Measurements from ENCODE around the gene RIMBP2. TPM values are rescaled to one million over a fixed set of nuclear protein-coding genes. Genes with fewer than 3 reads are reported as not detected.

RIMBP2 gene
- total and polyA plus RNA-seq, 2 experiments from 2014 or later = 0.31 to 0.37 TPM

DNA sequence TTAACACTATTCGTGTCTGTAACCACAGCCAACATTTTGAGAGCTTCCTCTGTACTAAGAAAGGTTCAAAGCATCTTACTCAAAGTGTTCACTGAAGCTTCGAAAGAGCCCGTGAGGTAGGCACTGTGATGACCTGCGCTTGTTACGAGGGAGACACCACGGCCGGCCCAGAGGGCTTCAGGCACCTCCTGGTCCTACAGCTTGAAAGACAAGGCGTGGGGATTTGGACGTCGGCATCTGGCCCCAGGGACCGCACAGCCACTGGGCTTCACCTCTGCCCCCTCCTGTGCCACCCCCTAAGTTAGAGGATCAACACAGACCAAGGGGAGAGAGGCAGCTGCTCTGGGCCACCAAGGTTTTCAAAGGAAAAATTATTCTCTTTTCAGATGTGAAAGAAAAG, 75.6 kb downstream of the RIMBP2 start:
- H4K20me1 ChIP-seq (replicated peaks; ENCODE audit: insufficient read depth) = no peaks in the 10 kb centered on the region
- H3K9me2 ChIP-seq (ENCODE audit: insufficient read depth) = no peaks in the 10 kb centered on the region
- H3K4me2 ChIP-seq = no peak overlapping the region
- H3K4me1 ChIP-seq (ENCODE audit: insufficient read depth) = no peaks in the 10 kb centered on the region
- ATAC-seq = no peak
- Mint-ChIP-seq H3K27me3 (ENCODE audit: insufficient read depth, low read depth, poor library complexity) (peaks cover 6% of the 10 kb centered on the region), H3K4me3 (no peak overlapping the region), H3K27ac (no peak overlapping the region), H3K9me3 (peaks cover 88% of the 10 kb centered on the region), H3K4me1 (no peaks in the 10 kb centered on the region), H3K36me3 (ENCODE audit: low read depth) (peaks cover 18% of the 10 kb centered on the region; the same call in 2 of the 3 replicates)
- no peak overlapping the region for H2AFZ ChIP-seq
- no peaks in the 10 kb centered on the region for H3F3A ChIP-seq (replicated peaks; ENCODE audit: low read depth)
- H3K4me3 ChIP-seq = no peak overlapping the region
- TF ChIP-seq ZNF331 (CRISPR knock-in tag; IDR thresholded peaks at IDR 0.05; ENCODE audit: low read depth) = no peak
- TF ChIP-seq, protein P1, sequence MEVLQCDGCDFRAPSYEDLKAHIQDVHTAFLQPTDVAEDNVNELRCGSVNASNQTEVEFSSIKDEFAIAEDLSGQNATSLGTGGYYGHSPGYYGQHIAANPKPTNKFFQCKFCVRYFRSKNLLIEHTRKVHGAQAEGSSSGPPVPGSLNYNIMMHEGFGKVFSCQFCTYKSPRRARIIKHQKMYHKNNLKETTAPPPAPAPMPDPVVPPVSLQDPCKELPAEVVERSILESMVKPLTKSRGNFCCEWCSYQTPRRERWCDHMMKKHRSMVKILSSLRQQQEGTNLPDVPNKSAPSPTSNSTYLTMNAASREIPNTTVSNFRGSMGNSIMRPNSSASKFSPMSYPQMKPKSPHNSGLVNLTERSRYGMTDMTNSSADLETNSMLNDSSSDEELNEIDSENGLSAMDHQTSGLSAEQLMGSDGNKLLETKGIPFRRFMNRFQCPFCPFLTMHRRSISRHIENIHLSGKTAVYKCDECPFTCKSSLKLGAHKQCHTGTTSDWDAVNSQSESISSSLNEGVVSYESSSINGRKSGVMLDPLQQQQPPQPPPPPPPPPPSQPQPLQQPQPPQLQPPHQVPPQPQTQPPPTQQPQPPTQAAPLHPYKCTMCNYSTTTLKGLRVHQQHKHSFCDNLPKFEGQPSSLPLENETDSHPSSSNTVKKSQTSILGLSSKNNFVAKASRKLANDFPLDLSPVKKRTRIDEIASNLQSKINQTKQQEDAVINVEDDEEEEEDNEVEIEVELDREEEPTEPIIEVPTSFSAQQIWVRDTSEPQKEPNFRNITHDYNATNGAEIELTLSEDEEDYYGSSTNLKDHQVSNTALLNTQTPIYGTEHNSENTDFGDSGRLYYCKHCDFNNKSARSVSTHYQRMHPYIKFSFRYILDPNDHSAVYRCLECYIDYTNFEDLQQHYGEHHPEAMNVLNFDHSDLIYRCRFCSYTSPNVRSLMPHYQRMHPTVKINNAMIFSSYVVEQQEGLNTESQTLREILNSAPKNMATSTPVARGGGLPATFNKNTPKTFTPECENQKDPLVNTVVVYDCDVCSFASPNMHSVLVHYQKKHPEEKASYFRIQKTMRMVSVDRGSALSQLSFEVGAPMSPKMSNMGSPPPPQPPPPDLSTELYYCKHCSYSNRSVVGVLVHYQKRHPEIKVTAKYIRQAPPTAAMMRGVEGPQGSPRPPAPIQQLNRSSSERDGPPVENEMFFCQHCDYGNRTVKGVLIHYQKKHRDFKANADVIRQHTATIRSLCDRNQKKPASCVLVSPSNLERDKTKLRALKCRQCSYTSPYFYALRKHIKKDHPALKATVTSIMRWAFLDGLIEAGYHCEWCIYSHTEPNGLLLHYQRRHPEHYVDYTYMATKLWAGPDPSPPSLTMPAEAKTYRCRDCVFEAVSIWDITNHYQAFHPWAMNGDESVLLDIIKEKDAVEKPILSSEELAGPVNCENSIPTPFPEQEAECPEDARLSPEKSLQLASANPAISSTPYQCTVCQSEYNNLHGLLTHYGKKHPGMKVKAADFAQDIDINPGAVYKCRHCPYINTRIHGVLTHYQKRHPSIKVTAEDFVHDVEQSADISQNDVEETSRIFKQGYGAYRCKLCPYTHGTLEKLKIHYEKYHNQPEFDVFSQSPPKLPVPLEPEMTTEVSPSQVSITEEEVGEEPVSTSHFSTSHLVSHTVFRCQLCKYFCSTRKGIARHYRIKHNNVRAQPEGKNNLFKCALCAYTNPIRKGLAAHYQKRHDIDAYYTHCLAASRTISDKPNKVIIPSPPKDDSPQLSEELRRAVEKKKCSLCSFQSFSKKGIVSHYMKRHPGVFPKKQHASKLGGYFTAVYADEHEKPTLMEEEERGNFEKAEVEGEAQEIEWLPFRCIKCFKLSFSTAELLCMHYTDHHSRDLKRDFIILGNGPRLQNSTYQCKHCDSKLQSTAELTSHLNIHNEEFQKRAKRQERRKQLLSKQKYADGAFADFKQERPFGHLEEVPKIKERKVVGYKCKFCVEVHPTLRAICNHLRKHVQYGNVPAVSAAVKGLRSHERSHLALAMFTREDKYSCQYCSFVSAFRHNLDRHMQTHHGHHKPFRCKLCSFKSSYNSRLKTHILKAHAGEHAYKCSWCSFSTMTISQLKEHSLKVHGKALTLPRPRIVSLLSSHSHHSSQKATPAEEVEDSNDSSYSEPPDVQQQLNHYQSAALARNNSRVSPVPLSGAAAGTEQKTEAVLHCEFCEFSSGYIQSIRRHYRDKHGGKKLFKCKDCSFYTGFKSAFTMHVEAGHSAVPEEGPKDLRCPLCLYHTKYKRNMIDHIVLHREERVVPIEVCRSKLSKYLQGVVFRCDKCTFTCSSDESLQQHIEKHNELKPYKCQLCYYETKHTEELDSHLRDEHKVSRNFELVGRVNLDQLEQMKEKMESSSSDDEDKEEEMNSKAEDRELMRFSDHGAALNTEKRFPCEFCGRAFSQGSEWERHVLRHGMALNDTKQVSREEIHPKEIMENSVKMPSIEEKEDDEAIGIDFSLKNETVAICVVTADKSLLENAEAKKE (CRISPR knock-in tag; IDR thresholded peaks at IDR 0.05) = no peak
- TF ChIP-seq EZH2 (IDR thresholded peaks at IDR 0.05; ENCODE audit: low read depth, unreplicated experiment) = no peak
- no peak for TF ChIP-seq NANOG (IDR thresholded peaks at IDR 0.05; ENCODE audit: borderline replicate concordance)
- TF ChIP-seq, protein P2, sequence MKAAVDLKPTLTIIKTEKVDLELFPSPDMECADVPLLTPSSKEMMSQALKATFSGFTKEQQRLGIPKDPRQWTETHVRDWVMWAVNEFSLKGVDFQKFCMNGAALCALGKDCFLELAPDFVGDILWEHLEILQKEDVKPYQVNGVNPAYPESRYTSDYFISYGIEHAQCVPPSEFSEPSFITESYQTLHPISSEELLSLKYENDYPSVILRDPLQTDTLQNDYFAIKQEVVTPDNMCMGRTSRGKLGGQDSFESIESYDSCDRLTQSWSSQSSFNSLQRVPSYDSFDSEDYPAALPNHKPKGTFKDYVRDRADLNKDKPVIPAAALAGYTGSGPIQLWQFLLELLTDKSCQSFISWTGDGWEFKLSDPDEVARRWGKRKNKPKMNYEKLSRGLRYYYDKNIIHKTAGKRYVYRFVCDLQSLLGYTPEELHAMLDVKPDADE (IDR thresholded peaks at IDR 0.05) = no peak
- TF ChIP-seq CREB1 (CRISPR knock-in tag; IDR thresholded peaks at IDR 0.05; ENCODE audit: low read depth) = no peak
- TF ChIP-seq, protein P3, sequence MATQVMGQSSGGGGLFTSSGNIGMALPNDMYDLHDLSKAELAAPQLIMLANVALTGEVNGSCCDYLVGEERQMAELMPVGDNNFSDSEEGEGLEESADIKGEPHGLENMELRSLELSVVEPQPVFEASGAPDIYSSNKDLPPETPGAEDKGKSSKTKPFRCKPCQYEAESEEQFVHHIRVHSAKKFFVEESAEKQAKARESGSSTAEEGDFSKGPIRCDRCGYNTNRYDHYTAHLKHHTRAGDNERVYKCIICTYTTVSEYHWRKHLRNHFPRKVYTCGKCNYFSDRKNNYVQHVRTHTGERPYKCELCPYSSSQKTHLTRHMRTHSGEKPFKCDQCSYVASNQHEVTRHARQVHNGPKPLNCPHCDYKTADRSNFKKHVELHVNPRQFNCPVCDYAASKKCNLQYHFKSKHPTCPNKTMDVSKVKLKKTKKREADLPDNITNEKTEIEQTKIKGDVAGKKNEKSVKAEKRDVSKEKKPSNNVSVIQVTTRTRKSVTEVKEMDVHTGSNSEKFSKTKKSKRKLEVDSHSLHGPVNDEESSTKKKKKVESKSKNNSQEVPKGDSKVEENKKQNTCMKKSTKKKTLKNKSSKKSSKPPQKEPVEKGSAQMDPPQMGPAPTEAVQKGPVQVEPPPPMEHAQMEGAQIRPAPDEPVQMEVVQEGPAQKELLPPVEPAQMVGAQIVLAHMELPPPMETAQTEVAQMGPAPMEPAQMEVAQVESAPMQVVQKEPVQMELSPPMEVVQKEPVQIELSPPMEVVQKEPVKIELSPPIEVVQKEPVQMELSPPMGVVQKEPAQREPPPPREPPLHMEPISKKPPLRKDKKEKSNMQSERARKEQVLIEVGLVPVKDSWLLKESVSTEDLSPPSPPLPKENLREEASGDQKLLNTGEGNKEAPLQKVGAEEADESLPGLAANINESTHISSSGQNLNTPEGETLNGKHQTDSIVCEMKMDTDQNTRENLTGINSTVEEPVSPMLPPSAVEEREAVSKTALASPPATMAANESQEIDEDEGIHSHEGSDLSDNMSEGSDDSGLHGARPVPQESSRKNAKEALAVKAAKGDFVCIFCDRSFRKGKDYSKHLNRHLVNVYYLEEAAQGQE (IDR thresholded peaks at IDR 0.05; ENCODE audit: unreplicated experiment) = no peak
- TF ChIP-seq POLR2AphosphoS5 (IDR thresholded peaks at IDR 0.05; ENCODE audit: low read depth) = no peak
- no peak for TF ChIP-seq ZNF114 (CRISPR knock-in tag; IDR thresholded peaks at IDR 0.05)
- TF ChIP-seq, protein P4, sequence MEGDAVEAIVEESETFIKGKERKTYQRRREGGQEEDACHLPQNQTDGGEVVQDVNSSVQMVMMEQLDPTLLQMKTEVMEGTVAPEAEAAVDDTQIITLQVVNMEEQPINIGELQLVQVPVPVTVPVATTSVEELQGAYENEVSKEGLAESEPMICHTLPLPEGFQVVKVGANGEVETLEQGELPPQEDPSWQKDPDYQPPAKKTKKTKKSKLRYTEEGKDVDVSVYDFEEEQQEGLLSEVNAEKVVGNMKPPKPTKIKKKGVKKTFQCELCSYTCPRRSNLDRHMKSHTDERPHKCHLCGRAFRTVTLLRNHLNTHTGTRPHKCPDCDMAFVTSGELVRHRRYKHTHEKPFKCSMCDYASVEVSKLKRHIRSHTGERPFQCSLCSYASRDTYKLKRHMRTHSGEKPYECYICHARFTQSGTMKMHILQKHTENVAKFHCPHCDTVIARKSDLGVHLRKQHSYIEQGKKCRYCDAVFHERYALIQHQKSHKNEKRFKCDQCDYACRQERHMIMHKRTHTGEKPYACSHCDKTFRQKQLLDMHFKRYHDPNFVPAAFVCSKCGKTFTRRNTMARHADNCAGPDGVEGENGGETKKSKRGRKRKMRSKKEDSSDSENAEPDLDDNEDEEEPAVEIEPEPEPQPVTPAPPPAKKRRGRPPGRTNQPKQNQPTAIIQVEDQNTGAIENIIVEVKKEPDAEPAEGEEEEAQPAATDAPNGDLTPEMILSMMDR (conservative IDR thresholded peaks at IDR 0.05; ENCODE audit: low read depth in 2 of 2) = no peak
- no peak for TF ChIP-seq JUNB (IDR thresholded peaks at IDR 0.05; ENCODE audit: unreplicated experiment)
- TF ChIP-seq STAT1 (IDR thresholded peaks at IDR 0.05; ENCODE audit: unreplicated experiment) = no peak
- TF ChIP-seq EZH2phosphoT487 (IDR thresholded peaks at IDR 0.05; ENCODE audit: unreplicated experiment) = no peak
- DNase-seq (ENCODE audit: low spot score) = no peak
- no peak overlapping the region for H3K27ac ChIP-seq (ENCODE audit: low read depth)
- H3K36me3 ChIP-seq (ENCODE audit: insufficient read depth) = no peaks in the 10 kb centered on the region
- no peaks in the 10 kb centered on the region for H3K27me3 ChIP-seq (ENCODE audit: insufficient read depth)
- H3K79me2 ChIP-seq (replicated peaks; ENCODE audit: insufficient read depth) = no peaks in the 10 kb centered on the region
